CD4-positive, alpha-beta T cell treated with Interleukin-12 subunit alpha and Interleukin-12 subunit beta, for 1 hour (primary cell): ENCODE data around the gene DGCR6L.
A peak's percentile ranks its signal among the peaks of the same experiment; 100 is the strongest.
"Not testable (repeated sequence)": the region's sequence is repeated elsewhere in the genome, so short reads cannot be mapped to it uniquely, and the experiment has no call there.

Source experiments
- DNase-seq: peaks from one replicate; pipeline ENCODE4 v3.0.0-alpha.2; 2020

DGCR6L gene

DNA sequence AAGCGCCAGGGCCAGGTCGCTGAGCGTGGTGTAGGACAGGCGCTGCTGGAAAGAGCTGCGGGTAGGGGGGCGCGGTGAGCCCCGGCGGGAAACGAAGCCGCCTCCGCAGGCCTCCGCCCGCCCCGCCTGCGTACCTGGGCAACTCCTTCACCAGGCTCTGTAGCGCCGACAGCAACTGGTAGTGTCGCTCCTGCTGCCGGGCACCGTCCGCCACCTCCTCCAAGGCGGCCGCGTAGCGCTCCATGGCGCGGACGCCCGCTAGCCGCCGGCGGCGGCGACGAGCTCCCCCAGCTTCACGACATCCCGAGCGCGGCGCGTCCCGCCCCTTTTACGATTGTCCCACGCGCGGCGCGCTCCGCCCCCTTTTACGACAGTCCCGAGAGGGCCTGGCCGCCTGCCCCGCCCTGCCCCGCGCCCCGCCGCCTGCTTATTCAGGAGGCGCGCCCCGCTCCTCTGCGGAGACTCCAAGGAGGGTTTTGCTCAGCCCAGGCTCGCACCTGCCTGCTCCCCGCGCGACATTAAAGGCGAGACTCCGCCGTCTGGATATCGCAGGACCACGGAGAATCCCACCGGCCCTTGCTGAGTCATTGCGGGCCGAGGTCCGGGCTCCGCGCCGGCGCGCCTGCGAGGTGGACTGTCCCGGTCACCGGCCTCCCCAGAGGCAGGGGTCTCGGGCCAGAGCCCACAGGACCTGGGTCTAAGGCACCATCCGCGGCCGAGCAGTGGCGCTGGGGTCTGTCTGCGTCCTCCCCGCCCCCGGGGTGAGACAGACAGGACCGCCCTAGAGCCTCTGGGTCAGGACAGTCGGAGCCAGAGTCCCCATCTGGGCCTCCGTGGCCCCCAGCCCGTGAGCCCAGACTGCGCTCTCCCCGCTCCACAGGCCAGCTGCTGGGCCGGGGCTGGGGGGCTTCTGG lies at the start of gene DGCR6L:
TSS of gene DGCR6L (minus strand) at position 316 of the 914 bp plus-strand sequence. CDS start at position 244, 72 bp downstream.
- DNase-seq, result peak; percentile 97

DNA sequence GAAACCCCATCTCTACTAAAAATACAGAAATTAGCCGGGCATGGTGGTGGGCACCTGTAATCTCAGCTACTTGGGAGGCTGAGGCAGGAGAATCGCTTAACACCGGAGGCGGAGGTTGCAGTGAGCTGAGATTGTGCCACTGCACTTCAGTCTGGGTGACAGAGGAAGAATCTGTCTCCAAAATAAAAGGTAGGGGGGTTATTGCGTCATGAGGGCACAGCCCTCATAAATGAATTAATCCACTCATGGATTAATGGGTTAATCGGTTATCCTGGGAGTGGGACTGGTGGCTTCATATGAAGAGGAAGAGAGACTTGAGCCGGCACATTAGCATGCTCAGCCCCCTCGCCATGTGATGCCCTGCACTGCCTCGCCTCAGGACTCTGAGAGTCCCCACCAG lies 49.0 kb upstream of the DGCR6L start:
- DNase-seq, result not testable (repeated sequence)

DNA sequence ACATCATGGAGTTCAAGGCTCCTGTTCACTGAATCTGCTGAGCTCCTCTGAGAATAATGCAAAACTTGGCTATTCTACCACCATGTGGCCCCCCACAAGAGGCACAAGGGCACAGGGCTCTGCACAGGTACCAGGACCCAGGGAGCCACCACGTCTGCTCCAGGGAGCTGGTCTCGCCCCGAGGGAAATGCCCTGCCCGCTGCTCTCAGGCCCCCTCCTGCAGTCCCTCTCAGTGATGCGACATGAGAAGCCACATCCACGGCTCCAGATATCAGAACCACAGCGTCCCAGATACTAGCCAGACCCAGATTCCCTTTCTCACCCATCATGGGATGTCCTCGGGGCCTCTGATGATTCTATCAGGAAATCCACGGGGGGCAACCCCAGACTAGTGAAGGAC lies 47.0 kb upstream of the DGCR6L start:
- DNase-seq, result not testable (repeated sequence)

DNA sequence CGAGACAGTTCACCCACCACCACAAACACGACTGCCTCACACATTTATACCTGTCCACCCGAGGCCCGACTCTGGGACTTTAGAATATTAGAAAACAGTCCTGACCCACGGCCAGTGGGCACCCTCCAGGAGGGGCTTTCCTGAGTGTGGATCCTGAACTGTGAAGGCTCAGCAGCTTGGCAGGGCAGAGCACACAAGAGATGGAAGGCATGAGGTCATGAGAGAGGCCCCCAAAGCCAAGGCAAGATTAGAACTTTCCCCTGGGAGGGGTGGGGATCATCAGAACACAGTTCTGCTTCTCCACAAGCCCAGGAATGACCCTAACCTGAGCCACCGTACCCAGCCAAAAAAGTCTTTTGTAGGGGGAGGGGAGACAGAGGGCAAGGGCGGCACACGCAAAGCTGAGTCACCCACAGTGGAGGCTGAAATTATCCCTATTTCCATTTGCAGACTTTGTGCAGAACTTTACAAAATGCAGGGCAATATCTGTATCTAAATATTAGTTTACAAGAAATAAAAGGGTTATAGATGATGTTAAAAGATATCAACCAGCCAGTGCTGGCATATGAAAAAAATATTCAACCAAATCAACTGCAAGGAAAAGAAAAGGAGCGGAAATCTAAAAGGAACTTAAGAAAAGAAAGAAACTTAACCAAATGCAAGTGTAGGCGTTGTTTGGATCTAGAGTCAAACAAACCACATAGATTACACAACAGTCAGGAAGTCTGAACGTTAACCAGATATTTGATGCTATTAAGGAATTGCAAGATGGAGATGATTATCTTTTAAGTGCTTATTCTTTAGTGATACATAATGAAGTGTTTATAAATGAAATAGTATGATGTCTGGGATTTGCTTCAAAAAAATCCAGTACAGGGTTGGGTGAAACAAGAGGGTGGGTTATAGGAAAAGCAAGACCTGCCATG lies 44.7 kb upstream of the DGCR6L start:
- not testable (repeated sequence) for DNase-seq

DNA sequence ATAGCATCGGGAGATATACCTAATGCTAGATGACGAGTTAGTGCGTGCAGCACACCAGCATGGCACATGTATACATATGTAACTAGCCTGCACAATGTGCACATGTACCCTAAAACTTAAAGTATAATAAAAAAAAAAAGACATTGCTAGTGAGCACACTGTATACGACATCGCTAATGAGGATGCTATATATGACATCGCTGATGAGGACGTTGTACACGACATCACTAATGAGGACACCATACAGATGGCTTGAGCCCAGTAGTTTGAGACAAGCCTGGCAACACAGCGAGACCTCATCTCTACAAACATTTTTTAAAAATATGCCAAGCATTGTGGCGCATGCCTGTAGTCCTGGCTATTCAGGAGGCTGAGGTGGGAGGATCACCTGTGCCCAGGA lies 42.5 kb upstream of the DGCR6L start:
- DNase-seq, result not testable (repeated sequence)

DNA sequence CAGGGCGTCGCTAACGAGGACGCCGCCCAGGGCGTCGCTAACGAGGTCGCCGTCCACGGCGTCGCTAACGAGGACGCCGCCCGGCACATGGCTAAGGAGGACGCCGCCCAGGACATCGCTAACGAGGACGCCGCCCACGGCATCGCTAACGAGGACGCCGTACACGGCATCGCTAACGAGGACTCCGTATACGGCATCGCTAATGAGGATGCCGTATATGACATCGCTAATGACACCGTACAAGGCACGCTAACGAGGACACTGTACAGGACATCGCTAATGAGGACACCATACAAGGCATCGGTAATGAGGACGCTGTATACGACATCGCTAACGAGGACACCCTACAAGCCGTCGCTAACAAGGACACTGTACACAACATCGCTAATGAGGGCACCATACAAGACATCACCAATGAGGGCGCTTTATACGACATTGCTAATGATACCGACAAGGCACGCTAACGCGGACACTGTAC lies 41.9 kb upstream of the DGCR6L start:
- not testable (repeated sequence) for DNase-seq

DNA sequence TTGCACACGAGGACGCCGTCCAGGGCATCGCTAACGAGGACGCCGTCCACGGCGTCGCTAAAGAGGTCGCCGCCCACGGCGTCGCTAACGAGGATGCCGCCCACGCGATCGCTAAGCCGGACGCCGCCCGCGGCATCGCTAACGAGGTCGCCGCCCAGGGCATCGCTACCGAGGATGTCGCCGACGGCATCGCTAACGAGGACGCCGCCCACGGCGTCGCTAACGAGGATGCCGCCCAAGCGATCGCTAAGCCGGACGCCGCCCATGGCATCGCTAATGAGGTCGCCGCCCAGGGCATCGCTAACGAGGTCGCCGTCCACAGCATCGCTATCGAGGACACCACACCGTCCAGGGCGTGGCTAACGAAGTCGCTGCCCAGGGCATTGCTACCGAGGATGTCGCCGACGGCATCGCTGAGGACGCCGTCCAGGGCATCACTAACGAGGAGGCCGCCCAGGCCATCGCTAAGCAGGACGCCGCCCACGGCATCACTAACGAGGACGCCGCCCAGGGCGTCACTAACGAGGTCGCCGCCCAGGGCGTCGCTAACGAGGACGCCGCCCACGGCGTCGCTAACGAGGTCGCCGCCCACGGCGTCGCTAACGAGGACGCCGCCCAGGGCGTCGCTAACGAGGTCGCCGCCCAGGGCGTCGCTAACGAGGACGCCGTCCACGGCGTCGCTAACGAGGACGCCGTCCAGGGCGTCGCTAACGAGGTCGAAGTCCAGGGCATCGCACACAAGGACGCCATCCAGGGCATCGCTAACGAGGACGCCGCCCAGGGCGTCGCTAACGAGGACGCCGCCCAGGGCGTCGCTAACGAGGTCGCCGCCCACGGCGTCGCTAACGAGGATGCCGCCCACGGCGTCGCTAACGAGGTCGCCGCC lies 41.2 kb upstream of the DGCR6L start:
- not testable (repeated sequence) for DNase-seq

DNA sequence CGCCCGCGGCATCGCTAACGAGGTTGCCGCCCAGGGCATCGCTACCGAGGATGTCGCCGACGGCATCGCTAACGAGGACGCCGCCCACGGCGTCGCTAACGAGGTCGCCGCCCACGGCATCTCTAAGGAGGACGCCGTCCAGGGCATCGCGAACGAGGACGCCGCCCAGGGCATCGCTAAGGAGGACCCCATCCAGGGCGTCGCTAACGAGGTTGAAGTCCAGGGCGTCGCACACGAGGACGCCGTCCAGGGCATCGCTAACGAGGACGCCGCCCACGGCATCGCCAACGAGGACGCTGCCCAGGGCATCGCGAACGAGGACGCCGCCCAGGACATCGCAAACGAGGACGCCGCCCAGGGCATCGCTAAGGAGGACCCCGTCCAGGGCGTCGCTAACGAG lies 40.4 kb upstream of the DGCR6L start:
- DNase-seq, result not testable (repeated sequence)

DNA sequence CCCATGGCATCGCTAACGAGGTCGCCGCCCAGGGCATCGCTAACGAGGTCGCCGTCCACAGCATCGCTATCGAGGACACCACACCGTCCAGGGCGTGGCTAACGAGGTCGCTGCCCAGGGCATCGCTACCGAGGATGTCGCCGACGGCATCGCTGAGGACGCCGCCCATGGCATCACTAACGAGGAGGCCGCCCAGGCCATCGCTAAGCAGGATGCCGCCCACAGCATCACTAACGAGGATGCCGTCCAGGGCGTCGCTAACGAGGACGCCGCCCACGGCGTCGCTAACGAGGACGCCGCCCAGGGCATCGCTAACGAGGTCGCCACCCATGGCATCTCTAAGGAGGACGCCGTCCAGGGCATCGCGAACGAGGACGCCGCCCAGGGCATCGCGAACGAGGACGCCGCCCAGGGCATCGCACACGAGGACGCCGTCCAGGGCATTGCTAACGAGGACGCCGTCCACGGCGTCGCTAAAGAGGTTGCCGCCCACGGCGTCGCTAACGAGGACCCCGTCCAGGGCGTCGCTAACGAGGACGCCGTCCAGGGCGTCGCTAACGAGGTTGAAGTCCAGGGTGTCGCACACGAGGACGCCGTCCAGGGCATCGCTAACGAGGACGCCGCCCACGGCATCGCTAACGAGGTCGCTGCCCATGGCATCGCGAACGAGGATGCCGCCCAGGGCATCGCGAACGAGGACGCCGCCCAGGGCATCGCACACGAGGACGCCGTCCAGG lies 38.8 kb upstream of the DGCR6L start:
- not testable (repeated sequence) for DNase-seq

DNA sequence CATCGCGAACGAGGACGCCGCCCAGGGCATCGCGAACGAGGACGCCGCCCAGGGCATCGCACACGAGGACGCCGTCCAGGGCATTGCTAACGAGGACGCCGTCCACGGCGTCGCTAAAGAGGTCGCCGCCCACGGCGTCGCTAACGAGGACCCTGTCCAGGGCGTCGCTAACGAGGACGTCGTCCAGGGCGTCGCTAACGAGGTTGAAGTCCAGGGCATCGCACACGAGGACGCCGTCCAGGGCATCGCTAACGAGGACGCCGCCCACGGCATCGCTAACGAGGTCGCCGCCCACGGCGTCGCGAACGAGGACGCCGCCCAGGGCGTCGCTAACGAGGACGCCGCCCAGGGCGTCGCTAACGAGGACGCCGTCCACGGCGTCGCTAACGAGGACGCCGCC lies 38.1 kb upstream of the DGCR6L start:
- not testable (repeated sequence) for DNase-seq

DNA sequence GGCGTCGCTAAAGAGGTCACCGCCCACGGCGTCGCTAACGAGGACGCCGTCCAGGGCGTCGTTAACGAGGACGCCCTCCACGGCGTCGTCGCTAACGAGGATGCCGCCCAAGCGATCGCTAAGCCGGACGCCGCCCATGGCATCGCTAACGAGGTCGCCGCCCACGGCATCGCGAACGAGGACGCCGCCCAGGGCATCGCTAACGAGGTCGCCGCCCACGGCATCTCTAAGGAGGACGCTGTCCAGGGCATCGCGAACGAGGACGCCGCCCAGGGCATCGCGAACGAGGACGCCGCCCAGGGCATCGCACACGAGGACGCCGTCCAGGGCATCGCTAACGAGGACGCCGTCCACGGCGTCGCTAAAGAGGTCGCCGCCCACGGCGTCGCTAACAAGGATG lies 37.0 kb upstream of the DGCR6L start:
- not testable (repeated sequence) for DNase-seq

DNA sequence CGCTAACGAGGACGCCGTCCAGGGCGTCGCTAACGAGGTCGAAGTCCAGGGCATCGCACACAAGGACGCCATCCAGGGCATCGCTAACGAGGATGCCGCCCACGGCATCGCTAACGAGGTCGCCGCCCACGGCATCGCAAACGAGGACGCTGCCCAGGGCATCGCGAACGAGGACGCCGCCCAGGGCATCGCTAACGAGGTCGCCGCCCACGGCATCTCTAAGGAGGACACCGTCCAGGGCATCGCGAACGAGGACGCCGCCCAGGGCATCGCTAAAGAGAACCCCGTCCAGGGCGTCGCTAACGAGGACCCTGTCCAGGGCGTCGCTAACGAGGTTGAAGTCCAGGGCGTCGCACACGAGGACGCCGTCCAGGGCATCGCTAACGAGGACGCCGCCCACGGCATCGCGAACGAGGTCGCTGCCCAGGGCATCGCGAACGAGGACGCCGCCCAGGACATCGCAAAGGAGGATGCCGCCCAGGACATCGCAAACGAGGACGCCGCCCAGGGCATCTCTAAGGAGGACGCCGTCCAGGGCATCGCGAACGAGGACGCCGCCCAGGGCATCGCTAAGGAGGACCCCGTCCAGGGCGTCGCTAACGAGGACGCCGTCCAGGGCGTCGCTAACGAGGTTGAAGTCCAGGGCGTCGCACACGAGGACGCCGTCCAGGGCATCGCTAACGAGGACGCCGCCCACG lies 36.2 kb upstream of the DGCR6L start:
- not testable (repeated sequence) for DNase-seq

DNA sequence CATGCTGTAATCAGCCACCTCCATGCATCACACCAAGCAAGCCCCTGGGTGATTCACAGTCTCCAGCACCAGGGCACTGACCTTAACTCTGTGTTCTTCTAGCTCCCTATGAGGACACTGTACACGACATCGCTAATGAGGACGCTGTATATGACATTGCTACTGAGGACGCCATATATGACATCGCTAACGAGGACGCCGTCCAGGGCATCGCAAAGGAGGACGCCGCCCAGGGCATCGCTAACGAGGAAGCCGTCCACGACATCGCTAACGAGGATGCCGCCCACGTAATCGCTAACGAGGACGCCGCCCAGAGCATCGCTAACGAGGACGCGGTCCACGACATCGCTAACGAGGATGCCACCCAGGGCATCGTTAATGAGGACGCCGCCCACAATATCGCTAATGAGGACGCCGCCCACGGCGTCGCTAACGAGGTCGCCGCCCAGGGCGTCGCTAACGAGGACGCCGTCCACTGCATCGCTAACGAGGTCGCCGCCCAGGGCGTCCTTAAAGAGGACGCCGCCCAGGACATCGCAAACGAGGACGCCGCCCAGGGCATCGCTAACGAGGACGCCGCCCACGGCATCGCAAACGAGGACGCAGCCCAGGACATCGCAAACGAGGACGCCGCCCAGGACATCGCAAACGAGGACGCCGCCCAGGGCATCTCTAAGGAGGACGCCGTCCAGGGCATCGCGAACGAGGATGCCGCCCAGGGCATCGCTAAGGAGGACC lies 34.5 kb upstream of the DGCR6L start:
- no peak for DNase-seq

DNA sequence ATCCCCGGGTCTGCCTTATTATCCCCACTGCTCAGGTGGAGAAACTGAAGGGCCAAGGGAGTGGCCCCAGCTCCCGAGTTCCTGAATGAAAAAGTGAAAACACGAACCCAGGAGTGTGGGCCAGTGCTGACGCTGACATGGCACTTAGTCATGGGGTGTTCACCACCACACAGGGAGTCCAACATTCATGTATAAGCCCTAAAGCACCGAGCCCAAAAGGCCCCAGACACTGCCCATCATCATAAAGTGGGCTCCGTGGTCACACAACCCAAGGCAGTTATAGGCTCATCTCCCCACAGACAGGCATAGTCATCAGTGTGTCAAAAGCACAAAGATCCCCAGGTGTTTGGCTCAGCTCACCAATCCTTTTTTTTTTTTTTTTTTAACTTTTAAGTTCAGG lies 32.7 kb upstream of the DGCR6L start:
- DNase-seq, result not testable (repeated sequence)

DNA sequence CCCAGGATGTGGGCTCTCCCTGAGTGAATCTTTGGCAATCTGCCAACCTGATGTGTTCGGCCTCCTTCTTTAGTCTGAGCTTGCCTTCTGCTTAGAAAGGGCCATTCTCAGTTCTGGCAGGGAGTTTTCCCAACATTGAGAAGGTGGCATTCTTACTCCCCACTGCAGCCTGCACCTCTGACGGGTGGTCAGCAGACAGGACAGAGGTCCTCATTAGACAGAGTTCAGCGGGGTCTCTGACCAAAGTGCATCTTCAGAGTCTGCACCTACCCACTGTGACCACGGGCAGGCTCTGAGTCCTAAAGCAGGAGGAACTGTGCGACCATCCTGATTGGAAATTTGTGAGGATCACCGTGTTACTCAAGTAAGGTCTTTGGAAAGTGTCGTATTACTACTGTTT lies 26.7 kb upstream of the DGCR6L start:
- not testable (repeated sequence) for DNase-seq

DNA sequence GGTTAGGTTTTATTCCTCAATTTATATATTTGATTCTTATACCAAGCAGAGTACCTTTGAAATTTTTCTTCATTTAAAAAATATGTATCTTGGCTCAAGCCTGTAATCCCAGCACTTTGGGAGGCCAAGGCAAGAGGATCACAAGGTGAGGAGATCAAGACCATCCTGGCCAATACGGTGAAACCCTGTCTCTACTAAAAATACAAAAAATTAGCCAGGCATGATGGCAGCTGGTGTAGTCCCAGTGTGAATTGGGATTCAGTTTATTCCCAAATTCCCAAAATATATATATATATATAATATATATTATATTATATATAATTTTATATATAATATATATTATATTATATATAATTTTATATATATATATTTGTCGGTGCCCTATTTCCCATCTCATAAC lies 18.4 kb upstream of the DGCR6L start:
- not testable (repeated sequence) for DNase-seq

DNA sequence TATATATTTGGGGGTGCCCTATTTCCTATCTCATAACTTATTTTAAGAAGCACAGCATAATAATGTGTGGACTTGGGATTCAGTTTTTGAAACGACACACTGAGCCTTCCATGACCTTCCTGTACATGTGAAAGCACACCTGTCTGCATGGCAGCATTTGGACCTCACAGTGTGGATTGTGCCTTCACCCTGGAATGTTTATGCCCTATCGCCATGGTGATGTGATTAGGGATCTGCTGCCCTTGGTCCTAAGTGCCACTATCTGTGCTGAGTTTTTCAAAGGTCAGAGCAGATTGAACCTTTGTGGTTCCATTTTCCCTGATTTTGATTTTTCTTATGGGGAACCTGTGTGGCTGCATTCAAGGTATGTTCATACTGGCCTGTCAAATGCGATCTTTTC lies 17.9 kb upstream of the DGCR6L start:
- DNase-seq, result not testable (repeated sequence)

DNA sequence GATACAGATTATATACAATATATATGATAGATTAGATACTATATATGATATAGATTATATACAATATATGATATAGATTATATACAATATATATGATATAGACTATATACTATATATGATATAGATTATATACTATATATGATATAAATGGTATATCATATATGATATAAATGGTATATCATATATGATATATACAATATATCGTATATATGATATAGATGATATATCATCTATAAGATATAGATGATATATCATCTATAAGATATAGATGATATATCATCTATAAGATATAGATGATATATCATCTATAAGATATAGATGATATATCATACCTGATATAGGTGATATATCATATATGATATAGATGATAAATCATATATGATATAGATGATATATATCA lies 16.7 kb upstream of the DGCR6L start:
- not testable (repeated sequence) for DNase-seq

DNA sequence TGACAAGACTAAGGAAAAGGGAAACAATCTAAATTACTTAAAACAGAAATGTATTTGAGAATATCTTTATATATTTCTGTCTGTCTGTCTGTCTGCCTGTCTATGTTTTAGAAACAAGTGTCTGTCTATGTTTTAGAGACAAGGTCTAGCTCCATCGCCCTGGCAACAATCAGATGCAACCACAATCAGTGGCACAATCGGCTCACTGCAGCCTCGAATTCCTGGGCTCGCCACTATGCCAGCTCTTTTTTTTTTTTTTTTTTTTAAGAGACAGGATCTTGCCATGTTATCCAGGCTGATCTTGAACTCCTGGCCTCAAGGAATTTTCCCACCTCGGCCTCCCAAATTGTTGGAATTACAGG lies 8.7 kb upstream of the DGCR6L start:
- peak; percentile 56 for DNase-seq

DNA sequence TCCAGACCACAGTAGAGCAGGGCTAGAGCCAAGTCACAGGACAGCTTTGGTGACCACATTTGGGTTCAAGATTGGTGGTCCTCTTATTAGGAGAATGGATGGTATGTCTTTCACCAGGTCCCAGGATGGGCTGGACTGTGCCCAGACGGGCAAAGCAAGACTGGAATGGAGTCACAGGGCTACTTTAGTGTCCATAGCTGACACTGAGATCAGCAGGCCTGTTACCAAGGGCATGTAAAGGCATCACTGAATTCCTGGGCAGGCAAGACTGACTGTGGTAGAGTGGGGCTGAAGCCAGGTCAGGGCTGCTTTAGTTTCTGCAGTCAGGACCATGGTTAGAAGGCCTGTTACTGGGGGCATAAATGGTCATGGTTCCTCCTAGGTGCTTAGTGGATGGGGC lies 6.1 kb upstream of the DGCR6L start:
- DNase-seq, result not testable (repeated sequence)
